ENCODE measurements around the gene DLG2. TPM values are rescaled to one million over a fixed set of nuclear protein-coding genes. Genes with fewer than 3 reads are reported as not detected.
A peak's percentile ranks its signal among the peaks of the same experiment; 100 is the strongest.

Gene DLG2
- total and polyA plus RNA-seq, 2 of the 8 experiments (the other 6 are each of a cell fraction or from before 2014, with no cell fraction given), result 1.7 to 14.3 TPM

- TF ChIP-seq MAX (IDR thresholded peaks at IDR 0.05), result no peak
- TF ChIP-seq KDM4A (IDR thresholded peaks at IDR 0.05; ENCODE audit: low read depth, low read length, severe bottlenecking), result no peak
- no peak for TF ChIP-seq FOSL1 (IDR thresholded peaks at IDR 0.05; ENCODE audit: insufficient read depth, low read depth, low read length)
- TF ChIP-seq POU5F1 (IDR thresholded peaks at IDR 0.05; ENCODE audit: low read depth, low read length), result no peak
- peak; percentile 30; the same call in 1 of the 2 replicates for TF ChIP-seq JUND (IDR thresholded peaks at IDR 0.05; ENCODE audit: low read length)
- TF ChIP-seq E2F6 (IDR thresholded peaks at IDR 0.05), result no peak
- no peak for TF ChIP-seq RXRA (IDR thresholded peaks at IDR 0.05; ENCODE audit: insufficient read depth, low read depth, low read length)
- TF ChIP-seq NRF1 (IDR thresholded peaks at IDR 0.05; ENCODE audit: low read depth, low read length), result no peak
- no peak for TF ChIP-seq TBP (IDR thresholded peaks at IDR 0.05; ENCODE audit: low read depth, low read length)
- TF ChIP-seq TEAD4 (IDR thresholded peaks at IDR 0.05; ENCODE audit: low read depth, low read length), result peak; percentile 57; the same call in 1 of the 2 replicates
- peak; percentile 32; the same call in 1 of the 2 replicates for TF ChIP-seq SIX5 (IDR thresholded peaks at IDR 0.05; ENCODE audit: low read depth, low read length)
- TF ChIP-seq SP4 (IDR thresholded peaks at IDR 0.05; ENCODE audit: low read length), result no peak
- TF ChIP-seq YY1 (IDR thresholded peaks at IDR 0.05; ENCODE audit: low read depth, low read length), result no peak
- TF ChIP-seq TCF12 (IDR thresholded peaks at IDR 0.05; ENCODE audit: low read depth, low read length), result no peak
- TF ChIP-seq SRF (IDR thresholded peaks at IDR 0.05; ENCODE audit: low read depth, low read length), result no peak
- TF ChIP-seq SP1 (IDR thresholded peaks at IDR 0.05; ENCODE audit: low read depth, low read length), result peak; percentile 20; the same call in 1 of the 2 replicates
- no peak for TF ChIP-seq SUZ12 (IDR thresholded peaks at IDR 0.05; ENCODE audit: low read length)
- TF ChIP-seq BCL11A (IDR thresholded peaks at IDR 0.05; ENCODE audit: low read depth in 2 of 2, low read length in 2 of 2), result no peak
Measured at GRCh38 chr11:84648471-84648870, 978.7 kb downstream of the DLG2 start (continued).
